HG03135 (cell line): ENCODE results near the gene PLEKHA6.
"Not testable (repeated sequence)": the region's sequence is repeated elsewhere in the genome, so short reads cannot be mapped to it uniquely, and the experiment has no call there.

Experiments
- ATAC-seq: cut with Tn5 transposase; IDR thresholded peaks from one replicate; pipeline ENCODE4 v1.9.1; 2021; ENCODE audit warnings: mild to moderate bottlenecking, moderate library complexity; ENCODE audit not compliant: unreplicated experiment

The PLEKHA6 gene

DNA sequence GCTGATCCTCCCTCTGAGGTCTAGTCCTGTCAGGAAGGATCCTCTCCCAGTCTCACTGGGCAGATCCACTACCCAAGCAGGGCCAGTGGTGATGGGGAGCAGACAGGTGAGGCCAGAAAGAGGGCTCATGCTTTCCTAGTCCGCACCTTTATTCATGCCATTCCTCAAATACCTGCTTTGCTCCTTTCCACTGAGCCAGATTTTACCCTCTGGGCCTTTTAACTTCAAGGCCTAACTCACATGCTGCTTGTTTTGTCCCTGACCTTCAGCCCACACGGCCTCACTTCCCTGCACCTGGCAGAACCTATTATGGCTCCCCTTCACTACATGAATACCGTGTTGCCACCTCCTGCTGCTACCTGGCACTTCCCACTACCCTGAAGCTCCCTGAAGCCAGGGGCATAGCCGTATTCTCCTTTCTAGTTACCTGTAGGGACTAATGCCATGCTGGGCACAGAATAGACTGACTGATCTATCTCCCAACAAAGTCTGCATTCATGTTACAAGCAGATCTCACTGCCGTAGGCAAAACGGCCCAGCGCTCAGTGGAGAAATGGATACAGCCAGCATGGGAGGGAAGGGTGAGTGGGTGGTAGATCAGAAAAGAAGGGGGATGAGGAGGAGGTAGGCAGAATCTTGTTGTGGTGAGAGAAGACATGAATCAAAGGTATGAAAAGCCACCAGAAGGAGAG lies 109.8 kb downstream of the PLEKHA6 start:
- no peak for ATAC-seq

DNA sequence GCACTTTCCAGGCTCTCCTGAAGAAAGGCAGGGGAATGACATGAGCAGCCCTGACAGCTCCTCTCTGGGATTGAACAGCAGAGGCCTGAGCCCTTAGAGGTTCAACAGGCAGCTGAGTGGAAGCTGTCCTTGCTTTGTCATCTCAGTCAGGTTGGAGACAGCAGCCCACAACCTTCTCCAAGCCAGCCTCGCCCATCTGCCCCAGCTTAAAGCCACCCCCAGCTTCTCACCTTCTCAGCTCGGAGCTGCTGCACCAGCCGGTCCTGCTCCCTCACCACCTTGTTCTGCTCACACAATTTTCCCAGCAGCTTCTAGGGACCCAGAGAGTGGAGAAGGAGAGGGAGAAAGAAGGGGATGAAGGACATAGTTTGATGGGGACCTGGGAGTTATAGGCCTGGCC lies 110.8 kb downstream of the PLEKHA6 start:
- no peak for ATAC-seq

DNA sequence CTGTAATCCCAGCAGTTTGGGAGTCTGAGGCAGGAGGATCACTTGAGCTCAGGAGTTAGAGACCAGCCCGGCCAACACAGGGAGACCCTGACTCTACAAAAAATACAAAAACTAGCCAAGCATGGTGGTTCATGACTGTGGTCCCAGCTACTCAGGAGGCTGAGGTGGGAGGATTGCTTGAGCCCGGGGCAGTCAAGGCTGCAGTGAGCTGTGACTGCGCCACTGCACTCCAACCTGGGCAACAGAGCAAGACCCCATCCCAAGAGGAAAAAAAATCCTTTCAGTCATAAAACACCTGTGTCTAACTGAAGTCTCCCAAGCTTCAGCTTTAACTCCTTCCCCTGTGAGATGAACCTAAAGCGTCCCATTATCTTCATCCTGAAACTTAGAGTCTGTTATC lies 112.9 kb downstream of the PLEKHA6 start:
- no peak for ATAC-seq

DNA sequence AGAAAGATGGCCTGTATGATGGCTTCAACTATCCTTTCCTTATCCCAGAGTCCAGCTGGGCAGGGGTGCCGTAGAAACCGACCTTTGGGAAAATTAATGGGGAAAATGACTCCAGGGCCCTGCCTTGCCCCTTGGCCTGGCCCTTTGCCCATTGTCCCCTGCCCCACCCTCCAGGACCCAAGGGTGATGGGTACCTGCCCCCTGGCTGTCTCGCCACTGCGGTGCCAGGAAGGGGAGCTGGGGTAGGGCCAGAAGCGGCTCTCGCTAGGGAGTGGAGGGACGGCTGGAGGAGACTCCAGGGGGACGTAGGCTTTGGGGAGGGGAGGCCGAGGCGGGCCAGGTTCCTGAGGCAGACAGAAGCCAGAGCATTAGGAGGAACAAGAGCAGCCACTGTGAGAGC lies 116.8 kb downstream of the PLEKHA6 start:
- ATAC-seq: no peak

DNA sequence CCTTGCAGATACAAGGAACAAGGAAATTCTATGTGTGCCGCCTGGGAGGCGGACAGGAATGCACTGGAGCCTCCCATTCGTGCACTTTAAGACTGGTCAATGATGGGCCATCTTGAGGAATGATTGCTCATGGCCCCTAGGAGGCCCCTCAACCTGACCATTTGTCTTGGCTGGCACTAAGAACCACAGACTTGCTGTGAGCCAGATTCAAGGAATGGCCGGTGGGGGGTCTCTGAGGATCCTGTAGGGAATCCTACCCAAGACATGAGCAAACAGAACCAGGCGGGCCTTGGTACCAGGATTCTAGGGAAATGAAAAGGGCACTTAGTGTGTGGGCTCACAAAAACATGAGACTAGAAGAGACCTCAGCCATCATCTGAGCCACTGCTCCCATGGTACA lies 117.8 kb downstream of the PLEKHA6 start:
- no peak for ATAC-seq

DNA sequence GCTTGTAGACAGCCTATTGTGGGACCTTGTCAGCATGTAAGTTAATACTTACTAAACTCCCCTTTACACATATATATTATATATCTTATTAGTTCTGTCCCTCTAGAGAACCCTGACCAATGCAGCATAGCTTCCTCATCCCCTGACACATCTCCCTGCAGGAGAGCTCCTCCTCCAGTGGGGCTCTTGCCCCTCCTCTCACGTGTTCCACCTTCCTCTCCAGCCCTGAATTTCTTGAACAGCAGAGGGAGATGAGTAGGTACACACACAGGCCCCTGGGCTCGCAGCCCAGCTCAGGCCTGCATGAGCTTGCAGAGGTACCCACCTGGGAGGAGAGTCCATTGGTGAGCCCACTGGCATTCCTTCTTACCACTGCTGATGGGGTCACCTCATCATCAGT lies 118.7 kb downstream of the PLEKHA6 start:
- no peak for ATAC-seq

DNA sequence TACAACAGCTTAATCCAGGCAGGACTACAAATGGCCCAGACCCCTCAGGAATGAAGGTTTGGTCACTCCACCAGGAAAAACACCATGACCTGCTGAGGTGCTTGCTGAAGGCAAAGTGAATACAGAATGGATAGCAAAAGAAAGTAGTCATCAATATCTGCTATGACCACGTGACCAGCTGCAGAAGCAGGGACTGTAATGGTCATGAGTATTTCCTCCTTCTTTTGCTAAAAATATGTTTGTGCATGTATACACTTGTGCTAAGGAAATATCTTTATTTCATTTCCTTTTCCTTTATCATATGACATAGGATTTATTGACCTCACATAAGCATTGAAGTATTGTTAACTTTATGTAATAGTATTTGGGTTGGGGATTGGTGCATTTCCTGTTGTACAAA lies 119.5 kb downstream of the PLEKHA6 start:
- no peak for ATAC-seq

DNA sequence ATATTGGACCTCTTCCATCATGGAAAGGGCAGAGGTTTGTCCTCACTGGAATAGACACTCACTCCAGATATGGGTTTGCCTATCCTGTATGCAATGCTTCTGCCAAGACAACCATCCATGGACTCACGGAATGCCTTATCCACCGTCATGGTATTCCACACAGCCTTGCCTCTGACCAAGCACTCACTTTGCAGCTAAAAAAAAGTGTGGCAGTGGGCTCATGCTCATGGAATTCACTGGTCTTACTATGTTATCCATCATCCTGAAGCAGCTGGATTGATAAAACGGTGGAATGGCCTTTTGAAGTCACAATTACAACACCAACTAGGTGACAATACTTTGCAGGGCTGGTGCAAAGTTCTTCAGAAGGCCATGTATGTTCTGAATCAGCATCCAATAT lies 120.3 kb downstream of the PLEKHA6 start:
- ATAC-seq: not testable (repeated sequence)

DNA sequence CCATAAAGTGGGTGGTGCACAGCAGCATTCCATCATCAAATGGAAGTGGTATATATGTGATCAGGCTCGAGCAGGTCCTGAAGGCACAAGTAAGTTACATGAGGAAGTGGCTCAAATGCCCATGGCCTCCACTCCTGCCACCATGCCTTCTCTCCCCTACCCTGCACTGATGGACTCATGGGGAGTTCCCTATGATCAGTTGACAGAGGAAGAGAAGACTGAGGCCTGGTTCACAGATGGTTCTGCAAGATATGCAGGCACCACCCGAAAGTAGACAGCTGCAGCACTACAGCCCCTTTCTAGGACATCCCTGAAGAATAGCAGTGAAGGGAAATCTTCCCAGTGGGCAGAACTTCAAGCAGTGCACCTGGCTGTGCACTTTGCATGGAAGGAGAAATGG lies 121.2 kb downstream of the PLEKHA6 start:
- ATAC-seq: not testable (repeated sequence)

DNA sequence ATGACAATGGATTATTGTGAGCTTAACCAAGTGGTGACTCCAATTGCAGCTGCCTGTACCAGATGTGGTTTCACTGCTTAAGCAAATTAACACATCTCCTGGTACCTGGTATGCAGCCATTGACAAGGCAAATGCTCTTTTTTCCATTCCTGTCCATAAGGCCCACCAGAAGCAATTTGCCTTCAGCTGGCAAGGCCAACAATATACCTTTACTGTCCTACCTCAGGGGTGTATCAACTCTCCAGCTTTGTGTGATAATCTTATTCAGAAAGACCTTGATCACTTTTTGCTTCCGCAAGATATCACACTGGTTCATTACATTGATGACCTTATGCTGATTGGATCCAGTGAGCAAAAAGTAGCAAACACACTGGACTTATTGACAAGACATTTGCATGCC lies 122.2 kb downstream of the PLEKHA6 start:
- ATAC-seq: not testable (repeated sequence)

DNA sequence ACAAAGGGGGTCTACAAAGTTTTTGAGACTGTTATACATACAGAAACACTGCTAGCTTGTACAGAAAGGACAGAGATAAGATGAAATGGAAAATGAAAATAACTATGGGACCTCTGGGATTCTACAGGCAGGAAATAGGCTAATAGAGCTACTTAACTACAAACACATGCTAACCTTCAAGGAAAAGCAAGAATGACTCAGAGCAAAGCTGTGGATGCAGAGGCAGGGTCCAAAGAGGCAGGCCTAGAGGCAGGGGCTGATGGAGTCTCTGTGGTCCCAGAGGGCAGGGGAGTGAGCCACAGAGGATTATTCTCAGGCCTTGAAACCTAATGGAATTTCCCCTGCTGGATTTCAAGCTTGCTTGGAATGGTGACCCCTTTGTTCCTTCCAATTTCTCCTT lies 127.2 kb downstream of the PLEKHA6 start:
- ATAC-seq: no peak

DNA sequence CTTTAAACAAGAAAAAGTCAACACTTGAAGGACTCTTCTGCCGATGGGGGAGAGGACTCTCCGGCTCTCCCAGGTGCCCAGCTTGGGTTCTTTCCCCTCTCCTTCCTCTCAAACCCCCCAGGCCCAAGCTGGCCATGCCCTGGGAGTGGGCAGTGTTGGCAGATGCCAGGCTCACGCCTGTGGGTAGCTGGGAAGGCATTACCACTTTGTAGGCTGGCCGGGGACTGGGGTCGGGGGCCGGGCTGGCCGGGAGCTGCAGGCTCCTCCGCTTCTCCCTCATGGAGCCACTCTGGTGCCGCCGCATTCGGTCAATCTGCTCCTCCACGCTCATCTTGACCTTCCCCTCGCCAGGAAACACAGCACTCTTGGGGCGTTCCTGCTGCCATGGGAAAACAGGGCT lies 129.5 kb downstream of the PLEKHA6 start:
- no peak for ATAC-seq

DNA sequence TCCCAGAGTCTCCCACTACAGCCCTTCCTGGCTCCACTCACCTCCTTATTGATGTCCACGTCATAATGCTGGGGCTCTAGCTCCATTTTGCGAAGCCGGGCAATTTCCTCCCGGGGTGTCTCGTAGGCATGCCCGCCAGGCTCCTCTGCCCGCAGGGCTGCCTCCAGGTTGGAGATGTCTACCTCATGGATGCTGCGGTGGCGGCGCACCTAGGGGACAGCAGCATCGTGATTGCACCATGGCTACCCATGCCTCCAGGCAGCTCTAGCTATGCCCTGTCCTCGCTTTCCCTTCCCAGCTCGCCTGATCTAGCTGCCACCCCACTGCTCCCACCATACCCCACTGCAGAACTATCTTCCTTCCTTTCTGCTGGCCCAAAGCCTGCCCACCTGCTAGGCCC lies 130.8 kb downstream of the PLEKHA6 start:
- ATAC-seq: no peak

DNA sequence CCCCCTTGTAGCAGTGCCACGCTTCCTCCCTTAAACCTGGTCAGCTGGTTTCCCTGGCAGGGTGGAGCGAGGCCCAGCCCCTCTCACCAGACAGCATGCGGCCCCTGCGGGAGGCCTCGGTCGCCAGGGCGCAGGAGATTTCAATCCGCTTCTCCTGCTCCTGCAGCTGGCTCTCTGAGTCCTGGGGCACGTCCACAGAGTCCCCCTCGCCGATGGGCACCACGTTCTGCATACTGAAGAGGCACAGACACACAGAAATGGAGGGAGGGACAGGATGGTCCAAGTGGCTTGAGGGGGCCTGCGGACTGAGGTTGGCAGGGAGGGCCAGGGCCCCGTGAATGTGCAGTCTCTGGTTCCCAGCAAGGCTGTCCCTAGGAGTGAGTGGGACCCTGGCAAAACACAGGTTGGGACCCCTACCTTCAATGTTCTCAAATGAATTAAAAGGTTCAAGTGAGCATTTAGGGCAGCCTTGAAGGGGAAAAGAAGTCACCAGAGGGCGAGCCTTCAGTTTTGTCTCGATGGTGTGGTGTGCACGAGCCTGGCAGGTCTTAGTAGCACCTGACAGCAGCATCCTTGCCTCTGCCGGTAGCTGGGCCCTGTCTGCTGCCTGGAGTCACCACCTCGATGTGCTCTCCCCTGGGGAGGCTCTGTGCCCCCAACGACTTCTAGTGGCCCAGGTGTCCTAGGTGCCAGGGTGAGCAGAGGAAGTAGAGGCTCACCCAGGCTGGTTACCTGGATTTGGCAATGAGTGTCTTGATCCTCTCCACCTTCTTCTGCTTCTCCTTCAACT lies 131.5 kb downstream of the PLEKHA6 start:
- ATAC-seq: no peak

DNA sequence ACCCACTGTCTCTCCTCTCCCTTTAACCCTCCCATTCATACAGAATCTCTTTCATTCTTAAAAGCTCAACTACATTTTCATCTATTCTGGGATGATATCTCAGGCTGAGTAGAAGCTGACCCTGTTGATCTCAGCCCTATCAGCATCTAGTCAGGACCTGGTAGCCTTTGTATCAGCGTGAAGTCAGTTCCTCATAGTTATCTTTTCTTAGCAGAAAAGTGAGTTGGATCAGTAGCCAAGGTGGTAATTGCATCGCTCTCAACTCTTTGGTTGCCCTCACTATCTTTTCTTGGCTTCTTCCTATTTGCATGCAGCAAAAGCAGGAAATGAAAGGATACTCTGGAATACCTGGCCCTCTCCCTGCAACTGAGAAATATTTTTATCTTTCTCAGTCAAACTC lies 132.4 kb downstream of the PLEKHA6 start:
- ATAC-seq: no peak

DNA sequence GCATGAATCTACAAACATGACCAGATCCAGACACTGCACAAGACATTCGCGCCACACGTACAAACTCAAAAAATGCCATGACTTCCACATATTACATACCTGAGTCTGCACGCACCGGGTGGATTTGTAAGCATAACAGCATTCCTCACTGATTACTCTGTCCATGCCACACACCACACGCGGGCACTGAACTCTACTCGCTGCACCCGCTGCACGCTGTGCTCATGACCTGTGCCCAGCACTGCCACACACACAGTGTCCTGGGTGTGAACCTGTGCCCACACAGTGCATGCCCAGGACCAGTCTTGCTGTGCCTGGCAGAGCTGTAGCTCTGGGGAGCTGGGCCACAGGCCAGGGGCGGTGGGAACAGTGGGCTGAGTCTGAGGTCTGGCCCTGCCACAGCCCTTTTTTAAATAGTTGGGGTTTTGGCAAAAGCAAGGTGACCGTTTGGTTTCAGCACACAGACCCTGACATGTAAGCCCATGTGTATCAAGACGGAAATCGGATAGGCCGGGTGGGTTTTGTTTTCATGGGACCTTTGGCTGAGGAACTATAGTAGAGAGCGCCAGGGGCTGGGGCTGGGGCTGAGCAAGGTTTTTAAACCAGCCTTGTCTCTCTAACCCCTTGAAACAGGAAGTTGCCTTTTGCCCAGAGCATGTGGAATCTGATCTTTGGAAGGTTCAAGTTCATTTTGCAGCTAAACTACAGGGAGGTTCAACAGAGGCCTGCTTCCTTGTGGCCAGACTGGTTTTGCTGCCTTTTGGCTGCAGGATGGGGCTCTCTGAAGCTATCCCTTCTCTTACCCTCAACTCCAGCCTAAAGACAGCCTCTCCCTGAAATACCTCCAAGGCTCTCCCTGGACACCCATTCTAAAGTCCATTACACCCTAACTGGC lies 133.6 kb downstream of the PLEKHA6 start:
- ATAC-seq: no peak

DNA sequence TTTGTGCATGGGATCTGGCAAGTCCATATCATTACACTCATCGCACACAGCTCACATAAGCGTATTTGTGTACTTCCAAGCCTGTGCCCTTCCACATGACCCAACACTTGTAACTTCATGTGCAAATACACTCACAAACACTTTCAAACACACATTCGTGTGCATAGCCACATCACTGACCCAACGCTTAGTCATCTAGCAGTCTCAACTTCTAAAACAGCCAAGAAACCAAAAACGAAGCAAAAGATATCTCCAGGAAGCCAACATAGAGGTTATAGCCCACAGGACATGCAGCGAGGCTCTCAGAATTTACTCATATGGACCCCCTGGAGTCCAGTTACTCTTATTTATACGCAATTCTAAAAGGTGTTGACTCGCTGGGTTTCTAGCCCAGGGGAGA lies 135.1 kb downstream of the PLEKHA6 start:
- no peak for ATAC-seq

DNA sequence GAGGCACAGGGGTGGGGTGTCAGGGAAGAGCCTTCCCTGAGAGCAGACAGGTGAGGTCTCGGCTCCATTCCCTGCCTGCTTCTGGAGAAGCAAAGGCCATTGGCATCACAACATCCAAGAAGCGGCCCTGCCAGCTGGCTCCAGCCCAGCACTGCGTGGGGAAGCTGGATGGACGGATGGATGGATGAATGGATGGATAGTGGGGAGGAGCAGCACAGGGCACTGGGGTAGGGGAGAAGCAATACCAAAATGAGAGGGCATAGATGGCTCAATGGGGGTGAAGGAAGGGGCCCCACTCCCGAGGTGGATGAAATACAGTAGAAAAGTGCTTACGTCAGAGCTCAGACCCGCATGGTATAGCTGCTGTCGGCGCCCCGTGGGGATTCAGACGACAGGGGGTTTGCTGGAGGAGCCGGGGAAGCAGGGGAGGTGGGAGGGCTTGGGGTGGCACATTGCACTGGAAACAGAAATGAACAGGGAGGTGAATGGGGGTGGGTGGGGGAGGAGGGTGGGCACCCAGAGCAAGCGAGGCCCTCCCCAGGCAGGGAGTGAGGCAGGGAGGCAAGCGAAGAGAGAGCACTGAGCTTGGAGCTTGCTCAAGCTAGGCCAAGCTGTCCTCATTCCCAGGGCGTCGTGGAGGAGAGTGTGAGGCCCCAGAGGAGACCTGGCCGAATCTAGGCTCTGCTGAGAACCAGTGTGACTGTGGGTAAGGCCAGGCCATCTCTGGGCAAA lies 136.4 kb downstream of the PLEKHA6 start:
- no peak for ATAC-seq

DNA sequence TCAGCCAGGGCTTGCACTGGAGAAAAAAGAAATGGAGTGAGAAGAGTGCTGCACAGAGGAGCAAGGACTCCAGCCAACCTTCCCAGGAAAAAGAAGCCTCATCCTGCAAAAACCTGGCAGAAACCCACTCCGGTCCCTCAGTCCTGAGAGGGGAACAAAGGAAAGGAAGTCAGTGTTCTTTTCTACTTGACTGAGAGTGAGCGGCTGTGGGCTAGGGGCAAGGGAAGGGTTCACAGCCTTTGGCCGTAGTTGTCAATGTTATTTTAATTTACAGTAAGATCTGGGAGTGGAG lies 137.0 kb downstream of the PLEKHA6 start:
- ATAC-seq: no peak

DNA sequence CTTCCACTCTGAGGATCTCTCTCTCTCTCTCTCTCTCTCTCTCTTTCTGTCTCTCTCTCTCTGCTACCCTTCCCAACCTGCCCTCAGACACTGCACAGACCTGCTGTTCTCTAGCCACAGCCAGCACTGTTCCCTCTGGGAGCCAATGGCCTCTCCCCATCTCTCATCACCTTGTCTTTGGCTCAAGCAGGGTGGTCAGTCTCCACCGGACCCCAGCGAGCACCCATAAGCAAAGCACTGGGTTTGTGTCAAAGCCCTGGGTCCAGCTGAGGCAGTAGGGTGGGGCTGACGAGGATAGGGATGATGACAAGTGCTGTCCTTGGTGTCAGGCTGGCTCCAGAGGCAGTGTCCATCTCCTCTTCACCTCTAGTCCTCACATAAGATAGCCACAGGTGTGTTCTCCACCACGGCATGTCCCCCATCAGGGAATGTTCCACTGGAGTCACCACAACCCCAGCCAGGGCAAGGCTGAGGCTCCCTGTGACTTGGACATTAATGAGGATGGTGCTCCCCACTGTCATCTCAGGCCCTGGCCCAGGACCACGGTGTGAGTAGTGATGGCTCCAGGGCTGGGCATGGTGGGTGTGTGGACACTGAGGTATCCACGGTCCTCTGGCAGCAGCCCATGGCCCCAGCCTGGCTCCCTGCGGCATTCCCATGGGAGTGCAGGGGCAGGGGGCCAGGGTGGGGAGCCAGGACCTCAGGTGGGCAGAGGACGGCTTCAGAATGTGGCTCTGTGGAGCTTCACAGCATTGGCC lies 137.5 kb downstream of the PLEKHA6 start:
- no peak for ATAC-seq
